ENCODE data around the gene CEP83. TPM values are rescaled to one million over a fixed set of nuclear protein-coding genes. Genes with fewer than 3 reads are reported as not detected.

Gene CEP83
- total RNA-seq, 2 donors from 2014 or later = 22.0 to 23.9 TPM

GRCh38 chr12:94267921-94268471 lies 191.7 kb downstream of the CEP83 start:
- H3K27me3 Mint-ChIP-seq = no peaks in the 10 kb centered on the region
- H3K36me3 Mint-ChIP-seq (ENCODE audit: low read depth) = peaks cover 53% of the 10 kb centered on the region
- ATAC-seq (replicated peaks) = no peak
- H3K27ac Mint-ChIP-seq = peak overlapping the region; percentile 62
- H3K9me3 Mint-ChIP-seq = peaks cover 3% of the 10 kb centered on the region
- H3K4me1 Mint-ChIP-seq = peaks cover 43% of the 10 kb centered on the region
- no peak overlapping the region for H3K4me3 Mint-ChIP-seq

DNA sequence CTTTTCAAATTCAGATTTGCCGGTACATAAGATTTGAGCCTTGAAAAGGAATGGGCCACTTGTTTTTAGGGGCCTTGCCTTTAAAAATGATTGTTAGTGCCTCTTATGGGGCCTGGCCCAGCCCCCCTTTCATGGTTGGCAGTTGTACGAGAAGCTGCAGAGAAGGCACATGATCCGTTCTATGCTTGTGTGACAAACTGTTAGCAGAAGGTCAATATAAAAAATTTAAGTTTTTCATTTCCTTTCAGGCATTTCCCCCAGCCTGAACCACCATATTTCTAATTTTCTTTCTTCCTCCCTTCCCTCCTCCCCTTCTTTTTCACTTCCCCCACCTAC lies 192.2 kb downstream of the CEP83 start:
- Mint-ChIP-seq H3K27ac (no peak overlapping the region), H3K36me3 (ENCODE audit: low read depth) (peaks cover 53% of the 10 kb centered on the region), H3K4me1 (peaks cover 44% of the 10 kb centered on the region), H3K27me3 (no peaks in the 10 kb centered on the region), H3K9me3 (peaks cover 3% of the 10 kb centered on the region), H3K4me3 (no peak overlapping the region)
- no peak for ATAC-seq (replicated peaks)

- Mint-ChIP-seq H3K9me3 (no peaks in the 10 kb centered on the region), H3K36me3 (ENCODE audit: low read depth) (peaks cover 53% of the 10 kb centered on the region), H3K27ac (no peak overlapping the region), H3K4me1 (peaks cover 45% of the 10 kb centered on the region), H3K27me3 (no peaks in the 10 kb centered on the region), H3K4me3 (no peak overlapping the region)
- no peak for ATAC-seq (replicated peaks)
Measured at GRCh38 chr12:94266796-94267536, 192.7 kb downstream of the CEP83 start.

DNA sequence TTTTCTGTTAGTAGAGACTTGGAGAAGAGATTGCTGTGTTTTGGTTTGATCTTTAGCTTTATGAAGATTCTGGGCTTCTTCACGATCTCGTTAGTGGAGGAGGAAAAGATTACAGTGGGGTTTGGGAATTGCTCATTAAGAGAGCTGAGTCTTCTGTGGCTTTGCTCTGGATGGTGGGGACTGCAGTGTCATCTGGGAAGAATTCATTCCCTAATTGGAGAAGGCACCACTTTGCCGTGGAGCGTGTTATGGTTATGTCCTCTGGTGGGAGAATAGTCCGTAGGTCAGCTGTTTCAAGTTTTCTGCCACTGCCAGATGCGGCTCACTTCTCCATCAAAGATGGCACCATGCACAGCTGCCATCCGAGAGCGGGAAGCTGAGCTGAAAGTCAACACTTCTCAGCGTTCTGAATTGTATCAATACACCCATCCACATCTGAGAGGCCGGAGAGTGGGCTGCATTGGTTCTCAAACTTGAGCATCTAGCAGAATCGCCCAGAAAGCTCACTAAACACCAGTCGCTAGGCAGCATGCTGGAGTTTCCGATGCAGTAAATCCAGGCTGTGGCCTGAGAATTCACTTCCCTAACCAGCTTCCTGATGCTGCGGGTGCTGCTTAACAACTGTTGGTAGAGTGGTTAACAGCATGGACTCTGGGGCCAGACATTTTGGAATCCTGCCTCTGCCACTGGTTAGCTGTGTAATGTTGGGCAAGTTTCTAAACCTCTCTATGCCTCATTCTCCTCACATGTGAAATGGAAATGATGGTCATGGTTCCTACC lies 193.5 kb downstream of the CEP83 start:
- no peaks in the 10 kb centered on the region for H3K9me3 Mint-ChIP-seq
- peaks cover 47% of the 10 kb centered on the region for H3K36me3 Mint-ChIP-seq (ENCODE audit: low read depth)
- no peaks in the 10 kb centered on the region for H3K27me3 Mint-ChIP-seq
- no peak overlapping the region for H3K4me3 Mint-ChIP-seq
- no peak overlapping the region for H3K27ac Mint-ChIP-seq
- no peak for ATAC-seq (replicated peaks)
- peaks cover 38% of the 10 kb centered on the region for H3K4me1 Mint-ChIP-seq

DNA sequence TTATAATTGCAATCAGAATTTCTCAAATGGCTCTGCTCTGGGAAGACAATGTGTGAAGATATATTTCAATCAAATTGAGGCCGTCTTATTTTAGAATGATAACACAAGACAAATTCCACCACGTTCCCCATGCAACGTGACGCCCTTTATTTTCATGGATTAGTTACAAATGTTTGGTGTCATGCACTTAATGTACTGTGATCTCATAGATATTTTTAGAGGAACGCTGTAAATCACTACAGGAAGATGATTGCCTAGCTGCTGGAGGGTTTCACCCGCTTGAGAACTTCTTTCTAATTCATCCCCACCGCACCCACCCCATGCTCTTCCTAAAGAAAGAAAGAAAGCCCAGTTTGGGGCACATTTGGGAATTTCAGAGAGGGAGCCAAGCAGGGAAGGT lies 194.1 kb downstream of the CEP83 start:
- Mint-ChIP-seq H3K4me1 (peaks cover 37% of the 10 kb centered on the region), H3K36me3 (ENCODE audit: low read depth) (peaks cover 53% of the 10 kb centered on the region), H3K4me3 (no peak overlapping the region), H3K27ac (no peak overlapping the region), H3K9me3 (no peaks in the 10 kb centered on the region), H3K27me3 (no peaks in the 10 kb centered on the region)
- ATAC-seq (replicated peaks) = no peak

DNA sequence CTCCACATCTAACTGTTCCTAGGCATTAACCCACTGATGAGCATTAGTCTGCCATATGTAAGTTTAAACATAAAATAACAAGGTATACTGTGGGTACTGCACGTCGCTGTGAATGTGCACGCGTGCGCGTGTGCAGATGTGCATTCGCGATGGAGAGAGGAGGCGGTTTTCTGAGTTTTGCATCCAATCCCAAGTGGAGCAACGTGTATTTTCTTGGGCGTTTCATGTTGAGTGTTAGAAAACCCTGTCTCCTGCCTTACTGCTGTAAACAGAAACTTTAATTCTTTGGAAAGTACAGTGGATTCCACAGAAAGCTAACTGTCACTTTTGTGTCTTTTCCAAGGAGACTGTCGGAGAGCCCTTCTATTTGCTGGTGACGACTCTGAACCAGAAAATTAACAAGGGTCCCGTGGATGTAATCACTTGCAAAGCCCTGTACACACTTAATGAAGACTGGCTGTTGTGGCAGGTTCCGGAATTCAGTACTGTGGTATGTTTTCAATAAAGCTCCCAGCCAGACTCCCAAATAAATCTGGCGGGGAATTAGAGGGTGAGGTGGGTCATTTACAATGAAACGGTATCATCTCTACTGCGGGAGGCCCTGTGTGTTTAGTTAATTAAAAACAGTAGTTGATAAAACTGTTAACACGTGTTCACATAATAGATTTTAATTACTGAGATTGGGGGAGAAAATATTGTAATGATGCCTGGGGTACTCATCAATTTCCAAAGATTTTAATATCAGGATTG lies 194.8 kb downstream of the CEP83 start:
- no peak for ATAC-seq (replicated peaks)
- Mint-ChIP-seq H3K4me3 (no peak overlapping the region), H3K27ac (no peak overlapping the region), H3K36me3 (ENCODE audit: low read depth) (peaks cover 59% of the 10 kb centered on the region), H3K4me1 (peaks cover 37% of the 10 kb centered on the region), H3K9me3 (no peaks in the 10 kb centered on the region), H3K27me3 (no peaks in the 10 kb centered on the region)

DNA sequence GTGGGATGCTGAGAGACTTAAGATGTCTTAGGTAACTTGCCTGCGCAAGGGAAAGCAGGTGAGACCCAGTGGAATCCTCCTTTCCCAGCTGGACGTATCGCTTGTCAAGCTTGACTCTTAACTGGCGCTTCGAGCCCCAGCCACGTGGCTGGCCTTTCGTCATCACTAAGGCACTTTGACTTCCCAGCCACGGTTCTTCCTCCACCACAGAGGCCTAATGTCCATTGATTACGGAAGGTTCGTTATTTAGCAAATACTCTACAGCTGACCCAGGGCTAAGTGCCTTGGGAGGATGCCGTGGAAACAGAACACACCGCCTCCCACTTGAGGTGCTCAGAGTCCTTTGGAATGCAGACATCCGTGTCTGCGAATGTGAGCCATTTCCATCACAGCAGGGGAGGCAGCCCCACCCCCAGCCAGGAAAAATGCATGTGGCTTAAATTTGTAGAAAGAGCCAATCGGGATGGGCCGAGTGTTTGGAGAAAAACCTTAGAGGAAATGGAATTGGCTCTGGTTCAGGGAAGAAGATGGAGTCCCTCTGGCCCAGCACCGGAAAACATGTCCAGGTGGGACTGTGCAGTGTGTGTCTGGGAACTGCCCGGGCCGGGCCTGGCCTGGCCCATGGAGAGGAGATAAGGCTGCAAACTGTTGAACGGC lies 195.6 kb downstream of the CEP83 start:
- peaks cover 61% of the 10 kb centered on the region for H3K36me3 Mint-ChIP-seq (ENCODE audit: low read depth)
- peak overlapping the region; percentile 90 for H3K4me3 Mint-ChIP-seq
- H3K27ac Mint-ChIP-seq = peak overlapping the region; percentile 98
- no peak for ATAC-seq (replicated peaks)
- peaks cover 31% of the 10 kb centered on the region for H3K4me1 Mint-ChIP-seq
- H3K9me3 Mint-ChIP-seq = no peaks in the 10 kb centered on the region
- no peaks in the 10 kb centered on the region for H3K27me3 Mint-ChIP-seq

GRCh38 chr12:94263011-94263811 lies 196.5 kb downstream of the CEP83 start:
- peak; percentile 86 for ATAC-seq (replicated peaks)
- H3K4me1 Mint-ChIP-seq = peaks cover 28% of the 10 kb centered on the region

DNA sequence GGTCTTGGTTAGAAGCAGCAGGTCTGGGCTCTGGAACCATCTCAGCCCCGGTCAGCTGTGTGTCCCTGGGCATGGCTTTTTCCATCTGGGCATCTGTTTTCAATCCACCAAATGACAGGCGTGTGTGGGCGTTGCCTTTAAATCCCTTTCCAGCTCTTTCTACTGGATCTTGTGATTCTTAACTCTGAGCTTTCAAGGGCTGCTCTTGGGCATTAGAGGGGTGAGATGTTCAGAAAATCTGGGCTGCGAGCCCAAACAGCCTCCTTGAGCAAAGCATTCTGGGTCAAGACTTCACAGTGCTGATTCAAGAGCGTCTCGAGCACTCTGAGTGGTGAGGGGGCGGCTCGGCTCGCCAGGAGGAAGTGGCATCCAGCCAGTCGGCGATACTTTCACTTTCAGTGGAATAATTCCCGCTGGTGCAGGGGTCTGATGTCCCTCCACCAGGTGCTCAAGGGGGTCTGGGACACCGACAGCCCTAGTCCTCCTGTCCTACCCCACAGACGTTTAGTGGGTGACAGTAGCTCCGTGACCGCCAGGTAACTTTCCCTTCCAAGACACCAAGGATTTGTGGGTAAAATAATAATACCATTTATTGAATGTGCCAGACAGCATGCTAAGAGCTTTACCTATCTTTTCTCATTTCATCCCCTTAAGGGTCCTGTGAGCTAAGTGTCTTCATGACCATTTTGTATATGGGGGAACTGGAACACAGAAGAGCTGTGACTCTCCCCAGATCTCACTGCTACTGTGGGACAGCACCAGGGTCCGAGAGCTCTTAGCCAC lies 197.2 kb downstream of the CEP83 start:
- peak overlapping the region; percentile 90 for H3K4me3 Mint-ChIP-seq
- peaks cover 55% of the 10 kb centered on the region for H3K36me3 Mint-ChIP-seq (ENCODE audit: low read depth)
- H3K27me3 Mint-ChIP-seq = no peaks in the 10 kb centered on the region
- H3K4me1 Mint-ChIP-seq = peaks cover 27% of the 10 kb centered on the region
- H3K9me3 Mint-ChIP-seq = no peaks in the 10 kb centered on the region
- ATAC-seq (replicated peaks) = peak; percentile 76
- H3K27ac Mint-ChIP-seq = peak overlapping the region; percentile 98

More at GRCh38 chr12:94263011-94263811, 196.5 kb downstream of the CEP83 start:
- peak overlapping the region; percentile 98 for H3K27ac Mint-ChIP-seq
- peak overlapping the region; percentile 90 for H3K4me3 Mint-ChIP-seq
- no peaks in the 10 kb centered on the region for H3K9me3 Mint-ChIP-seq
- no peaks in the 10 kb centered on the region for H3K27me3 Mint-ChIP-seq
- H3K36me3 Mint-ChIP-seq (ENCODE audit: low read depth) = peaks cover 58% of the 10 kb centered on the region

- Mint-ChIP-seq H3K4me1 (peaks cover 27% of the 10 kb centered on the region), H3K27me3 (no peaks in the 10 kb centered on the region), H3K27ac (peak overlapping the region; percentile 98), H3K36me3 (ENCODE audit: low read depth) (peaks cover 49% of the 10 kb centered on the region), H3K4me3 (peak overlapping the region; percentile 90), H3K9me3 (no peaks in the 10 kb centered on the region)
- ATAC-seq (replicated peaks) = no peak
Measured at GRCh38 chr12:94261786-94262185, 197.9 kb downstream of the CEP83 start.

- H3K36me3 Mint-ChIP-seq (ENCODE audit: low read depth) = peaks cover 49% of the 10 kb centered on the region
Measured at GRCh38 chr12:94261119-94261518, 198.5 kb downstream of the CEP83 start.

DNA sequence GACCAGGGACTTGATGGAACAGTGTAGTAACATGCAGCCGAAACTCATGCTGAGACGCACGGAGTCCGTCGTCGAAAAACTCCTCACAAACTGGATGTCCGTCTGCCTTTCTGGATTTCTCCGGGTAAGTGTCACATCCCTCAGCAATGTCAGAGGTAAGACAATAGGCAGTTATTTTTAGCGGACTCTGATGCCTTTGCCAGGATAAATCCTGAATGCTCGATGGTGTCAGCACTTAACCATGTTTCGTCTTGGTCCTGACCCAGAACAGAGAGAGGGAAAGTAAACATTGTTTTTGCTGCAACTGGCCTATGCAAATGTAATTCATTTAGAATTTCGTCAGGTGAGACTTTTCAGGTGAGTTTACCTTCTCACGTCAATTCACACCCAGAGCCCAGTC lies 198.9 kb downstream of the CEP83 start:
- Mint-ChIP-seq H3K9me3 (no peaks in the 10 kb centered on the region), H3K27me3 (no peaks in the 10 kb centered on the region), H3K4me1 (peaks cover 22% of the 10 kb centered on the region), H3K36me3 (ENCODE audit: low read depth) (peaks cover 49% of the 10 kb centered on the region), H3K27ac (no peak overlapping the region), H3K4me3 (peak overlapping the region; percentile 90)
- ATAC-seq (replicated peaks) = no peak

More at GRCh38 chr12:94261119-94261518, 198.5 kb downstream of the CEP83 start:
- peaks cover 26% of the 10 kb centered on the region for H3K4me1 Mint-ChIP-seq
- ATAC-seq (replicated peaks) = no peak
- H3K4me3 Mint-ChIP-seq = peak overlapping the region; percentile 90
- no peak overlapping the region for H3K27ac Mint-ChIP-seq
- H3K9me3 Mint-ChIP-seq = no peaks in the 10 kb centered on the region
- H3K27me3 Mint-ChIP-seq = no peaks in the 10 kb centered on the region

- Mint-ChIP-seq H3K9me3 (no peaks in the 10 kb centered on the region), H3K36me3 (ENCODE audit: low read depth) (peaks cover 49% of the 10 kb centered on the region), H3K27me3 (no peaks in the 10 kb centered on the region), H3K4me1 (peaks cover 22% of the 10 kb centered on the region), H3K27ac (no peak overlapping the region), H3K4me3 (no peak overlapping the region)
- ATAC-seq (replicated peaks) = no peak
Measured at GRCh38 chr12:94260017-94260416, 199.7 kb downstream of the CEP83 start.

All from activated T-helper 17 cell treated with anti-CD3 and anti-CD28 coated beads, Interleukin-2, amount 50 U/mL, for 72 hours (primary cell).